ENCODE results near the gene SEBOX.

SEBOX gene

GRCh38 chr17:28371245-28372202 is 6.5 kb upstream of the SEBOX start, which contains the start of gene SARM1:
SARM1 (plus strand) TSS chr17:28371694; CDS start chr17:28372033, 339 bp downstream.
- TF ChIP-seq CREB1 (IDR thresholded peaks at IDR 0.05; ENCODE audit: low read depth): no peak
- TF ChIP-seq MAX (IDR thresholded peaks at IDR 0.05): 0 out of 2 replicates have a peak, but pooled peaks have one; percentile 27
- TF ChIP-seq ZBTB7A (IDR thresholded peaks at IDR 0.05; ENCODE audit: low read depth): 0 out of 2 replicates have a peak, but pooled peaks have one; percentile 45
- TF ChIP-seq, protein P1, sequence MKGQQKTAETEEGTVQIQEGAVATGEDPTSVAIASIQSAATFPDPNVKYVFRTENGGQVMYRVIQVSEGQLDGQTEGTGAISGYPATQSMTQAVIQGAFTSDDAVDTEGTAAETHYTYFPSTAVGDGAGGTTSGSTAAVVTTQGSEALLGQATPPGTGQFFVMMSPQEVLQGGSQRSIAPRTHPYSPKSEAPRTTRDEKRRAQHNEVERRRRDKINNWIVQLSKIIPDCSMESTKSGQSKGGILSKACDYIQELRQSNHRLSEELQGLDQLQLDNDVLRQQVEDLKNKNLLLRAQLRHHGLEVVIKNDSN (IDR thresholded peaks at IDR 0.05): peak; percentile 96

DNA sequence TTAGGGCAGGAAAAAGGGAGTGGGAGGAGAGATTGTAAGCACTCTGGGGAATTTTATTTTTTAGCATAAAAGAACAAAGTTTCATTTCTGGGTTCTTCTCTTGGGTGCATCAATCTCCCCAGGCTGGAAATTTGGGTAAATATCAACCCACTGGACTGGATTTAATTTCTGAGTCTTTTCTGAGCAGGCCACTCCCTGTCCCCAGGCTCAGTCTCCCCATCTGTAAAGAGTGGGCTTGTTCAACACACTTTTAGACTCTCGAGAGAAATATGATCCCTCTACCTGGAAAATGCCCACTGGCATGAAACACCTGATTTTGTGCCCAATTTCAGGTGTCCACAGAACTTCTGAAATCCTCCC is 5.7 kb upstream of the SEBOX start:
- TF ChIP-seq EP300 (IDR thresholded peaks at IDR 0.05; ENCODE audit: borderline replicate concordance) (no peak), TEAD4 (IDR thresholded peaks at IDR 0.05) (no peak), TAF1 (IDR thresholded peaks at IDR 0.05; ENCODE audit: low read depth) (no peak), FOXM1 (IDR thresholded peaks at IDR 0.05; ENCODE audit: borderline replicate concordance, low read depth) (no peak), RAD21 (IDR thresholded peaks at IDR 0.05; ENCODE audit: low read depth) (no peak), ZBTB7A (IDR thresholded peaks at IDR 0.05; ENCODE audit: low read depth) (no peak), CEBPB (IDR thresholded peaks at IDR 0.05) (no peak)
- TF ChIP-seq, protein P2, sequence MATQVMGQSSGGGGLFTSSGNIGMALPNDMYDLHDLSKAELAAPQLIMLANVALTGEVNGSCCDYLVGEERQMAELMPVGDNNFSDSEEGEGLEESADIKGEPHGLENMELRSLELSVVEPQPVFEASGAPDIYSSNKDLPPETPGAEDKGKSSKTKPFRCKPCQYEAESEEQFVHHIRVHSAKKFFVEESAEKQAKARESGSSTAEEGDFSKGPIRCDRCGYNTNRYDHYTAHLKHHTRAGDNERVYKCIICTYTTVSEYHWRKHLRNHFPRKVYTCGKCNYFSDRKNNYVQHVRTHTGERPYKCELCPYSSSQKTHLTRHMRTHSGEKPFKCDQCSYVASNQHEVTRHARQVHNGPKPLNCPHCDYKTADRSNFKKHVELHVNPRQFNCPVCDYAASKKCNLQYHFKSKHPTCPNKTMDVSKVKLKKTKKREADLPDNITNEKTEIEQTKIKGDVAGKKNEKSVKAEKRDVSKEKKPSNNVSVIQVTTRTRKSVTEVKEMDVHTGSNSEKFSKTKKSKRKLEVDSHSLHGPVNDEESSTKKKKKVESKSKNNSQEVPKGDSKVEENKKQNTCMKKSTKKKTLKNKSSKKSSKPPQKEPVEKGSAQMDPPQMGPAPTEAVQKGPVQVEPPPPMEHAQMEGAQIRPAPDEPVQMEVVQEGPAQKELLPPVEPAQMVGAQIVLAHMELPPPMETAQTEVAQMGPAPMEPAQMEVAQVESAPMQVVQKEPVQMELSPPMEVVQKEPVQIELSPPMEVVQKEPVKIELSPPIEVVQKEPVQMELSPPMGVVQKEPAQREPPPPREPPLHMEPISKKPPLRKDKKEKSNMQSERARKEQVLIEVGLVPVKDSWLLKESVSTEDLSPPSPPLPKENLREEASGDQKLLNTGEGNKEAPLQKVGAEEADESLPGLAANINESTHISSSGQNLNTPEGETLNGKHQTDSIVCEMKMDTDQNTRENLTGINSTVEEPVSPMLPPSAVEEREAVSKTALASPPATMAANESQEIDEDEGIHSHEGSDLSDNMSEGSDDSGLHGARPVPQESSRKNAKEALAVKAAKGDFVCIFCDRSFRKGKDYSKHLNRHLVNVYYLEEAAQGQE (IDR thresholded peaks at IDR 0.05; ENCODE audit: low read depth): no peak
- TF ChIP-seq, protein P1 (IDR thresholded peaks at IDR 0.05): no peak

DNA sequence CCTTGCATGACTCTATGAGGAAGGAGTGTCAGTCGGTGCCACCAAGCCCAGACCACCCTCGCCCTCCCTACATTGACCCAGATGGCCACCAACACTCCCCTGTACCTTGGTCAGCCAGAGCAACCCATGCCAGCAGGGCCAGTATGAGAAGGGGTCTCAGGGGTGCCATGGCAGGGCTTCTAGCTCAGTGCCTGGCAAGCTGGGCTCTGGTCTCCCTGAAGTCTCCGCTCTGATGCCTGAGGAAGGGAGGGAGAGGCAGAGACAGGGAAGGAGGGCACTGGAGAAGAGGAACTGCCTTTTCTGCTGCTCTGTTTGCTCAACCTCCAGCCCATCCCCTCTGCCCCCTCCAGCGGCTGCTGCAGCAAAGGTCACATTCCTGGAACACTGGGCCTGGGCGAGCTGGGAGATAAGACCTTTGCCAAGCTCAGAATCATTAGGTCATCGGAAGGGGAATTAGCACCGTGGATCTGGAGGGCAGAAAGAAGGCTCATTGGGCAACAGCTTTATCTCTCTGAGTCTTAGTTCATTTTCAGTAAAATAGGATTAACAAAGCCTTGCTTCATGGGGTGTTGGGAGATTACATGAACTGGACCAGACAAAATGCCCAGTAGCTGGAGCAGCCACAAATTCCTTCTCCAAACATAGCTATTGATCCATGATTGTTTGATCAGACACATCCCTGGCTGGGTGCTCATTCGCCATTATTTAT is 5.2 kb upstream of the SEBOX start, which contains the start of gene VTN:
VTN (minus strand) TSS at position 273 of the 709 bp plus-strand sequence; CDS start at position 169, 104 bp downstream.
- TF ChIP-seq CEBPB (IDR thresholded peaks at IDR 0.05) (no peak), MAX (IDR thresholded peaks at IDR 0.05) (no peak), YY1 (IDR thresholded peaks at IDR 0.05; ENCODE audit: low read depth) (no peak), NFIC (IDR thresholded peaks at IDR 0.05) (no peak), ZBTB7A (IDR thresholded peaks at IDR 0.05; ENCODE audit: low read depth) (no peak), EGR1 (IDR thresholded peaks at IDR 0.05) (no peak), TEAD4 (IDR thresholded peaks at IDR 0.05) (no peak)
- TF ChIP-seq, protein P2 (IDR thresholded peaks at IDR 0.05; ENCODE audit: low read depth): no peak
- TF ChIP-seq, protein P1 (IDR thresholded peaks at IDR 0.05): no peak

- TF ChIP-seq MAX (IDR thresholded peaks at IDR 0.05) (no peak), FOXM1 (IDR thresholded peaks at IDR 0.05; ENCODE audit: borderline replicate concordance, low read depth) (no peak), TAF1 (IDR thresholded peaks at IDR 0.05; ENCODE audit: low read depth) (no peak), ZBTB7A (IDR thresholded peaks at IDR 0.05; ENCODE audit: low read depth) (no peak), TEAD4 (IDR thresholded peaks at IDR 0.05) (no peak), CEBPB (IDR thresholded peaks at IDR 0.05) (no peak), EGR1 (IDR thresholded peaks at IDR 0.05) (no peak), EP300 (IDR thresholded peaks at IDR 0.05; ENCODE audit: borderline replicate concordance) (no peak), CREB1 (IDR thresholded peaks at IDR 0.05; ENCODE audit: low read depth) (no peak)
- TF ChIP-seq, protein P2 (IDR thresholded peaks at IDR 0.05; ENCODE audit: low read depth): no peak
- TF ChIP-seq, protein P1 (IDR thresholded peaks at IDR 0.05): no peak
These were observed 4.7 kb upstream of the SEBOX start for GRCh38 chr17:28369684-28370034.
